Hippocampal formation (tissue), 2 donors: ENCODE data around the gene DIPK1B.
"Not testable (repeated sequence)": the region's sequence is repeated elsewhere in the genome, so short reads cannot be mapped to it uniquely, and the experiment has no call there.

ENCODE experiments used
- DNase-seq, 2 donors: peaks; one replicate each; lab custom pipeline; 2025; lab: John Stamatoyannopoulos, UW

DIPK1B gene

DNA sequence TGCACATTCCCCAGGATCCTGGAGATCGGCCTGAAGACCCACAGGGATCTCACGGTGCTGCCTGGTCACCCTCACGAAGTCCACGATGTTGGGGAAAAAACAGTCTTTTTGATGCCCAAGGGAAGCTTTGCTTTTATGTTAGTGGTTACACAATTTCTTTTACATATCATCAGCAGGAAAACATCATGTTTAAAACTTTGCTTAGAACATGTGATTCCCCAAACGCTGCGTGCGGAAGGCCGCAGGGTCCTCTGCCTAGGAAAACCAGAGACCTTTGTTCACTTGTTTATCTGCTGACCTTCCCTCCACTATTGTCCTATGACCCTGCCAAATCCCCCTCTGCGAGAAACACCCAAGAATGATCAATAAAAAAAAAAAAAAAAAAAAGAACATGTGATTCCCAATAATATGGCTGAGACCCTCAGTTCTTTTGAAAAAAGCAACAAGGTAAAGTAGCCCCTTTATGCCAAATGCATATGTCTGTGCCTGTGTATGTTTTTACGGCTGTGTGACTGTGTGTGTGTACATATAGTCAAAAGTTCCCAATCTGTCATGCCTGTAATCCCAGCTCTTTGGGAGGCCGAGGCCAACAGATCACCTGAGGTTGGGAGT lies 13.6 kb upstream of the DIPK1B start:
- no peak for DNase-seq

DNA sequence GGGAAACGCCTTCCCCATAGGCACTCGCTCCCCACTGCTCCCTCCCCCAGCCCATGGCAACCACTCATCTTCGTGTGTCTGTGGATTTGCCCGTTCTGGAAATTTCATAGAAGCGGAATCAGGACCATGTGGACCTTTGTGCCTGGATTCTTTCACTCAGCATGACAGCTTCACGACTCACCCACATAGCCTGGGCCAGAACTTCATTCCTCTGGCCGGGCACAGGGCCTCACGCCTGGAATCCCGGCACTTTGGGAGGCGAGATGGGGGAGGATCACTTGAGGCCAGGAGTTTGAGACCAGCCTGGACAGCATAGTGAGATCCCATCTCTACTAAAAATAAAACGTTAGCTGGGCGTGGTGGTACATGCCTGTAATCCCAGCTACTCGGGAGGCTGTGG lies 12.1 kb upstream of the DIPK1B start:
- DNase-seq, result no peak

- DNase-seq, result no peak
These were observed 11.3 kb upstream of the DIPK1B start for GRCh38 chr9:136700959-136701667.

DNA sequence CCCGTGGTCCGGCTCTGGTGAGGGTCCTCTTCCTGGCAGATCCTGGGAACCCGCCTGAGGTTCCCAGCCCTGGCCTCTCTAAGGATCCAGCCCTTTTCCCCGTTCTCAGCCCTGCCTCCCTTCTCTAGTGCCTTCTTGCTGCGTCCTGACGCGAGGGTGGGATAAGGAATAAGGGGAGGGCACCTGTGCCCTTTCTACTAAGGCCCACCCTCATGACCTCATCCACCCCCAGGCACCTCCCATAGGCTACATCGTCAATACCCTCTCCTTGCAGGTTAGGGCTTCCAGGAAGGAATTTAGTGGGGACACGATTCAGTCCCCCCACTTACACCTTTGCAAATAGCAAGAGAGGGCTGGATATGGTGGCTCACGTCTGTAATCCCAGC lies 10.7 kb upstream of the DIPK1B start:
- DNase-seq, result no peak

- DNase-seq, result no peak
These were observed 9.0 kb upstream of the DIPK1B start for GRCh38 chr9:136703276-136703860.

- DNase-seq, result not testable (repeated sequence)
These were observed 7.6 kb upstream of the DIPK1B start for GRCh38 chr9:136704741-136705140.

DNA sequence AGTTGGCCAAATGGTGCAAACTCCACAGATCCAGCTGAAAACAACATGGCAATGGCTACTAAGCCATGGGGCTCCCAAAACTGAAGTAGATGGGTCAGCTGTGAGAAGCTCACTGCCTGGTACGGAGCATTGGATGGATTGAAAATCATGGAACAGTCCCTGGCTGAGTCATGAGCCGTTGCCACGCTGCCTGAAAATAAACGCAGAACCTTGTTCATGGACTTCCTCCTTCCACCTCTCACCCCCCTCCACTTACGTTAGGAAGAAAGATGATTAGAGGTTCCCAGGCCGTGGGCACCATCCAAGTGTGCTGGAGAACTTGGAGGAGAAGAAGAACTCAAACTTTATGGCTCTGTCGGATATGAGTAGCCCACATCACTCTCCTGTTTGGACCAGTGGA lies 6.8 kb upstream of the DIPK1B start:
- no peak for DNase-seq

DNA sequence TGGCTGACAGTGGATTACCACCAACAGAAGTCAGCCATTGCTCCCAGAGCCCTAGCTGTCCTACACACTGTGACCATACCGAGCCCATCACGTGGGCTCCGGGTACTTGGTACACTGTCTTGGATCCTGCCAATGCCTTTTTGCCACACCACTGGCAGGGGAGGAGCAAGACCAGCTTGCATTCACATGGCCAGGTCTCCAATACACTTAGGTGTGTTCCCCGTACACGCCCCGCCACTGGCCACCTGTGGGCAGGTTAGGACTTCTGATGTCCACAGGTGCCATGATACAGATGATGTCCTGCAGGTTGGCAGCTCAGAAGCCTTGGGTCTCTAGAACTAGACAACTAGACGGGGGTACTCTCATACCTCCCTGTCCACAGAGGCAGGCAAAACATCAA lies 5.4 kb upstream of the DIPK1B start:
- DNase-seq, result no peak

- no peak for DNase-seq
These were observed 4.4 kb upstream of the DIPK1B start for GRCh38 chr9:136707849-136708517.

- DNase-seq, result no peak
These were observed 2.8 kb upstream of the DIPK1B start for GRCh38 chr9:136709454-136710109.

DNA sequence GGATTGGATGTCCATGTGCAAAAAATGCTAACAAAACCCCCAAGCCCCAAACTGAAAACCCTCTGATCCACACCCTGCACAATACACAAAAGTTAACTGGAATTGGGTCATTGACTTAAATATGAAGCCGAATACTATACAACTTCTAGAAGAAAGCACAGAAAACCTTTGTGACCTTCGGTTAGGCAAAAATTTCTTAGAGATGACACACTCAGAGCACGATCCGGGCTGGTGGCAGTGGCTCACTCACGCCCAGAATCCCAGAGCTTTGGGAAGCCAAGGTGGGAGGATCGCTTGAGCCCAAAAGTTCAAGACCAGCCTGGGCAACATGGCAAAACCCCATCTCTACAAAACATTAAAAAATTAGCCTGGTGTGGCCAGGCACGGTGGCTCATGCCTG lies 1.8 kb upstream of the DIPK1B start:
- DNase-seq, result no peak

GRCh38 chr9:136711219-136711648 lies 1.1 kb upstream of the DIPK1B start:
- DNase-seq, result not testable (repeated sequence)

DNA sequence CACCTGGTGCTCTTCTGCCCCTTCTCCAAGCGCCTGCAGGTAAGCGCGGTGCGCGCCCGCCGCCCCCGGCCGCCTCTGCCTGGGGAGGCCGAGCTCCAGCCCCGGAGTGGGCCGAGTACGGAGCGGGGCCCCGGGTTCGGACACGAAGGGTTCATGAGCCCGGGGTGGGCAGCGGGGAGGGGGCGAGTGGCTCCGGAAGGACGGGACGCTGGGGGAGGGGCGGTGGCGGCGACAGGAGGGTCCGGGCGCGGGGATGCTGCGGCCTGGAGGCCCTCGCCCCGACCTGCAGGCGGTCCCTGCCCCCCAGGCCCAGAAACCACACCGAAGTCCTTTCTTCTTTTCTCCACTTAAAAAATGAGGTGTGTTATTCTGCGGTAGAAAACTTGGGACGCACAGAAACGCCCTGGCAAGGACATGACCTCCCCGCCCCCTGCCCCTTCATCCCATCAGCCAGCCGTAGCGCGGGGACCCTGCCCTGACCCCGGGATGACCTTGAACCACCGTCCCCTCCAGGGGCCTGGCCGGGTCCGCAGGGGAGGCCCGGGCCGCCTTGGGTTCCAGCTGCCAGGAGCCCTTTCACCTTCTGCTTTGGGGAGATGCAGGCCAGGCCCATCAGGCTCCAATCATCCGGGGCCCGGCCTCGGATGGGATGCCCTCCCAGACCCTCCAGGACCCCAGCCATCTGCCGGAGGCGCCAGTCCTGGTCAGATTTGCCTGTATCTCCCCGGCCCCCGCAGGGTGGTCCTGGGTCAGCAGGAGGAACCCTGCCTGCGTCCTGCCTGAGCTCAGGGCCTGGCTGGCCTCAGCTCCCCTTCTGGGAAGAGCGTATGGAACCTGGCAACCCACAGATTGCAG lies 545 bp downstream of the DIPK1B start:
- DNase-seq, result no peak

GRCh38 chr9:136713550-136713949 lies 1.2 kb downstream of the DIPK1B start:
- no peak for DNase-seq

GRCh38 chr9:136714096-136714892 lies 1.9 kb downstream of the DIPK1B start:
- no peak for DNase-seq

DNA sequence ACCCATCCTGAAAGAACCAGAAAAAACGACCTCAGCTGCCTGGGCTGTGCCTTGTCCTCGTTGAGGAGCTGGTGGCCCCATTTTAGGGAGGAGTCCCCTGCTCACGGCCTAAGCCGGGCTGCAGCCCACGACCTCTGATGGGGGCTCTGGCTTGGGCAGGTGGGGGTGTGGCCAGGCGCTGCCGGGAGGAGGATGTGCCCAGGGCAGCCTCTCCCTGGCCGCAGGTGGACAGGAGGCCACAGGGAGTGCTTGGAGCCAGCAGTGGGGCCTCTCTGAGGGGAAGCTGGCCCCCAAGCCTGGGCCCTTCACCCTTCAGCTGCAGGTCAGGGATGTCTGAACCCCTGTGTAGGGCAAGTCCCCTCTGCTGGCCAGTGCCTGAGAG lies 2.5 kb downstream of the DIPK1B start:
- no peak for DNase-seq

- DNase-seq, result no peak
These were observed 5.0 kb downstream of the DIPK1B start for GRCh38 chr9:136717399-136717798.

DNA sequence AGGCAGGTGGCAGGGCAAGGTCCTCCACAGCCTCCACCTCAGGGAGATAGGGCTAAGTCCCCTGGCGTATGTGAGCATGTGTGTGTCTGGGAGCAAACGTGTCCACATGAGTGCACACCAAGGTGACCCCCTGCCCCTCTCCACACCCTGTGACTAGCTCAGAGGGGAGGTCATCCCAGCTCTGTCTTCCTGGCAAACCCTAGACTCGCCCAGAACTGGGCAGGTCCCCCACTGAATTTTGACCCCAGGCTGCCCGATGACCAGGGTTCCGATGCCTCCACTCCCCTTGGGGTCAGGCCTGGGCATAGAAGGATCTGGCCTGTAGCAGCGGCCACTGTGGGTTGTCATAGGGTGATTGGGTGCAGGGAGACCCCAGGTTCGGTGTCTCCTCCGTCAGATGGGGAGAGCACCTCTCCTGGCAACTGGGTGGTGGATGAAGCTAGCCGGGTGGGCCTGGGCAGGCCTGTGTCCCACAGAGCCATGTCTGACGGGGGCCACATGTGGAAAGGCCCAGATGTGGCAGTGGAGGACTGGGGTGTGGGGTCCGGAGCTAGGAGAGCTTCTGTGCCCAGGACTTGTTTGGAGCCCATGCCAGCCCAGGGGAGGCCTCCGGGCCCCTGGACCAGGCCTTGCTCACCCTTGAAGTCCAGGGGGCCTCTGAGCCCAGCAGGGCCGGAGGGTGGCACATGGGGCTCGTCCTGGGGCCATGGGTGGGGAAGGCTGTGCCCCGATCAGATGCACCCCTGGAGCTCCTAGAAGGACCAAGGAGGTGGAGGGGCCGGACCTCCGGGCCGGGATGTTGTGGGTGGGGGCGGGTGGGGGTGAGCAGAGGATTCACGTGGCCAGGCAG lies 6.2 kb downstream of the DIPK1B start:
- no peak for DNase-seq

DNA sequence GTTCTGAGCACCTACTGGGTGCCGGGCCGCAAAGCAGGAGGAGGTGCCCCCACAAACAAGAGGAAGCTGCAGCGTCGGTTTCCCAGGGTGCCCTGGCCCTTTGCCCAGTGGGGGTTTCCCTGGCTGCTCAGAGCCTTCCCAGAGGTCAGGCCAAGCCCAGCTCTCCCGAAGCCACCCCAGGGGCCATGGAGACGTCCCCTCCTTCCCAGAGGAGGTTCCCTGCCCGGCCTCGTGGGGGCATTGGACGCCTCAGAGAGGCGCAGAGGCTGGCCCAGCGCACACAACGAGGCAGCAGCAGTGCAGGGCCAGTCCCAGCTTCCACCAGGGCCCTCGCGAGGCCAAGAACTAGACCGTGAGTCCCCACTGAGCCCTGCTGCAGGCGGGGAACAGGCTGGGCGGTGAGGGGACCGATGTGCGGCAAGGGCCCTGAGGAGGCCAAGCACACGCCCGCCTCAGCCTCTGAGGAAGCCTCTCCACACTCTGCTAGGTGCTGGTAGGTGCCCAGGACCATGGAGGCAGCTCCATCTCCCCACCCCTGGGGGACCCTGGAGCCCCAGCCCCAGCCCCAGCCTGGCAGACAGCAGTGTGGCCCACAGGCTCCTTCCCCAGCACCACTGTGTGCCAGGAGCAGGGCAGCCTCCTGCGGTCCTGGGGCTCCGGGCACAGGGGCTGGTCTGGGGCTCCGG lies 7.0 kb downstream of the DIPK1B start:
- no peak for DNase-seq
